ENCODE results near the gene GABRA4. TPM values are rescaled to one million over a fixed set of nuclear protein-coding genes. Genes with fewer than 3 reads are reported as not detected.

Gene GABRA4
- total and polyA plus RNA-seq, 2 donors (not counting 1 experiment from before 2014, with no cell fraction given): not detected

DNA sequence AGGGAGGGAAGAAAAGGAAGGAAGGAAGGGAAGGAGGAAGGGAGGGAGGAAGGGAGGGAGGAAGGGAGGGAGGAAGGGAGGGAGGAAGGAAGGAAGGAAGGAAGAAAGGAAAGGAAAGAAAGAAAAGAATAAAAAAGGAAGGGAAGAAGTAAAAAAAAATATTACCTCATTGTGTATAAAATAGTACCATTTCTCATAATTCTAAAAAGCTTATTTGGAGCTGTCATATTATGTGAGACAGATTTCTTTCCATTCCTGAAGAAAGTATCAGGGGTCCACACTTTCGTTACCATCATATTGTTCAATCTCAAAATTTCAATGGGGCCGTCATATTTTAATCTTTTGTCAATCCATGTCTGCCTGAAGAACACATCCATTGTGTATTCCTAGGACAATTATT is 16.1 kb downstream of the GABRA4 start:
- ChIA-PET POLR2A (no interaction called here), CTCF (no interaction called here)
- Histone ChIP-seq H3K9me3 (ENCODE audit: control extremely low read depth in 1 of 3, control insufficient read depth in 2 of 3, insufficient read depth in 1 of 3, low read length in 2 of 3) (no peaks in the 10 kb centered on the region), H3K27me3 (replicated peaks in 1 of 4; ENCODE audit: control extremely low read depth in 1 of 4, control insufficient read depth in 3 of 4, insufficient read depth in 4 of 4, low read length in 3 of 4) (no peaks in the 10 kb centered on the region), H3K4me3 (ENCODE audit: control extremely low read depth in 1 of 5, extremely low read depth in 1 of 5, insufficient read depth in 1 of 5, low read depth in 2 of 5, low read length in 4 of 5) (no peak overlapping the region), H3K36me3 (replicated peaks in 1 of 2; ENCODE audit: control extremely low read depth in 1 of 2, control insufficient read depth in 1 of 2, extremely low read depth in 1 of 2, insufficient read depth in 2 of 2, low read length in 1 of 2) (no peaks in the 10 kb centered on the region), H3K4me1 (ENCODE audit: control insufficient read depth in 2 of 2, insufficient read depth in 2 of 2, low read length in 2 of 2) (no peaks in the 10 kb centered on the region), H4K20me1 (ENCODE audit: control insufficient read depth, insufficient read depth, low read length, poor library complexity, severe bottlenecking) (no peaks in the 10 kb centered on the region), H2AFZ (ENCODE audit: insufficient read depth, low read depth, low read length, poor library complexity, severe bottlenecking) (no peak overlapping the region), H3K27ac (ENCODE audit: low read length in 2 of 2) (no peak overlapping the region), H3K79me2 (ENCODE audit: control insufficient read depth, insufficient read depth, low read length) (no peaks in the 10 kb centered on the region), H3K4me2 (replicated peaks; ENCODE audit: low read depth, low read length, poor library complexity, severe bottlenecking) (no peak overlapping the region), H3K9ac (ENCODE audit: low read length) (no peak overlapping the region)
- intact Hi-C loops (cut with micrococcal nuclease): no loop called here
- no peaks in the 10 kb centered on the region for H3K9me3 Mint-ChIP-seq (ENCODE audit: insufficient read depth)
- TF ChIP-seq, protein P1, sequence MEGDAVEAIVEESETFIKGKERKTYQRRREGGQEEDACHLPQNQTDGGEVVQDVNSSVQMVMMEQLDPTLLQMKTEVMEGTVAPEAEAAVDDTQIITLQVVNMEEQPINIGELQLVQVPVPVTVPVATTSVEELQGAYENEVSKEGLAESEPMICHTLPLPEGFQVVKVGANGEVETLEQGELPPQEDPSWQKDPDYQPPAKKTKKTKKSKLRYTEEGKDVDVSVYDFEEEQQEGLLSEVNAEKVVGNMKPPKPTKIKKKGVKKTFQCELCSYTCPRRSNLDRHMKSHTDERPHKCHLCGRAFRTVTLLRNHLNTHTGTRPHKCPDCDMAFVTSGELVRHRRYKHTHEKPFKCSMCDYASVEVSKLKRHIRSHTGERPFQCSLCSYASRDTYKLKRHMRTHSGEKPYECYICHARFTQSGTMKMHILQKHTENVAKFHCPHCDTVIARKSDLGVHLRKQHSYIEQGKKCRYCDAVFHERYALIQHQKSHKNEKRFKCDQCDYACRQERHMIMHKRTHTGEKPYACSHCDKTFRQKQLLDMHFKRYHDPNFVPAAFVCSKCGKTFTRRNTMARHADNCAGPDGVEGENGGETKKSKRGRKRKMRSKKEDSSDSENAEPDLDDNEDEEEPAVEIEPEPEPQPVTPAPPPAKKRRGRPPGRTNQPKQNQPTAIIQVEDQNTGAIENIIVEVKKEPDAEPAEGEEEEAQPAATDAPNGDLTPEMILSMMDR (IDR thresholded peaks at IDR 0.05): no peak
- no peak for TF ChIP-seq EZH2 (IDR thresholded peaks at IDR 0.05; ENCODE audit: borderline replicate concordance, insufficient read depth, low read depth, low read length, poor library complexity, severe bottlenecking)
- ATAC-seq (ENCODE audit: low read depth) (no peak), DNase-seq (no peak)
- no peak overlapping the region for H3K27ac Mint-ChIP-seq
- H3K4me3 Mint-ChIP-seq: no peak overlapping the region
- H3K4me1 Mint-ChIP-seq: no peaks in the 10 kb centered on the region
- no CpG with 5 or more reads among the region's 2 CpGs for WGBS (ENCODE audit: insufficient coverage)
- H3K27me3 Mint-ChIP-seq: peaks cover 5% of the 10 kb centered on the region

DNA sequence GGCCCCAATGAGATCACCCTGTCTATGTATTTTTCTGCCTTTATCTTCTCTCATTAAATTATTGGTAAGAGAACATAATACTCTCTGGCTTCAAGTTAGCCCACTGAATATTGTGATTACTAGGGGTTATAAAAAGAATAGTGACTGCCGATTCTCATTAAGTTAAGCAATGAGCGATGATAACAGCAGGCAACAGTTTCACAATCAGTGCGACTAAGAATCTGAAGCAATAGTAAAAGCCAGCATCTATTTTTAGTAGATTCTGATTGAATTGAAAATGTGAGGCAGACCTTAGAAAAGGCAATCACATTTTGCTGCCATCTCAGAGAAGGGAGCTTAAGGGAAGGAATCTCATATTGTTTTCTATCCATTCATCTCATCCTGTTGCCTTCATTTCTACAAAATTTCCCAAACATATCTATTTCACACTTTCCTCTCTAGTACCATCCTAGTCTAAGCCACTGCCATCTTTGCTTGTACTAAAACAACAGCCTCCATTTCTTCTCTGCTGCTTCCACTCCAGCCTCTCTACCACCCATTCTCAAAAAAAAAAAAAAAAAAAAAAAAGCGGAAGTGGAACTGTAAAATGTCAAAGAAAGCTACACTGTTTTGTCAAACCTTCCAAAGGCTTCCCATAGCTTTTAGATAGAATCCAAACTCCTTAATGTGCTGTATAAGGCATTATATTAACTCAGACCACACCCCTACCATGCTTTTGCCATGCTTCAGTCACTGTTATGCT is 17.4 kb downstream of the GABRA4 start:
- H3K27me3 ChIP-seq (replicated peaks in 1 of 4; ENCODE audit: control extremely low read depth in 1 of 4, control insufficient read depth in 3 of 4, insufficient read depth in 4 of 4, low read length in 3 of 4): no peaks in the 10 kb centered on the region
- Mint-ChIP-seq H3K4me1 (no peaks in the 10 kb centered on the region), H3K4me3 (no peak overlapping the region), H3K27me3 (peaks cover 2% of the 10 kb centered on the region), H3K9me3 (ENCODE audit: insufficient read depth) (no peaks in the 10 kb centered on the region), H3K27ac (no peak overlapping the region)
- CTCF ChIA-PET: interaction anchor here (0.8 kb wide), 1 partner anchor 127 kb away, joined by 3 read pairs; no protein-coding TSS in a partner anchor
- H3K9me3 ChIP-seq (ENCODE audit: control extremely low read depth in 1 of 3, control insufficient read depth in 2 of 3, insufficient read depth in 1 of 3, low read length in 2 of 3): no peaks in the 10 kb centered on the region
- H3K4me1 ChIP-seq (ENCODE audit: control insufficient read depth in 2 of 2, insufficient read depth in 2 of 2, low read length in 2 of 2): no peaks in the 10 kb centered on the region
- TF ChIP-seq EZH2 (IDR thresholded peaks at IDR 0.05; ENCODE audit: borderline replicate concordance, insufficient read depth, low read depth, low read length, poor library complexity, severe bottlenecking): no peak
- DNase-seq (no peak), ATAC-seq (ENCODE audit: low read depth) (no peak)
- intact Hi-C loops (cut with micrococcal nuclease): no loop called here
- H3K79me2 ChIP-seq (ENCODE audit: control insufficient read depth, insufficient read depth, low read length): no peaks in the 10 kb centered on the region
- no peak overlapping the region for H2AFZ ChIP-seq (ENCODE audit: insufficient read depth, low read depth, low read length, poor library complexity, severe bottlenecking)
- no peak overlapping the region for H3K27ac ChIP-seq (ENCODE audit: low read length in 2 of 2)
- no peaks in the 10 kb centered on the region for H3K36me3 ChIP-seq (replicated peaks in 1 of 2; ENCODE audit: control extremely low read depth in 1 of 2, control insufficient read depth in 1 of 2, extremely low read depth in 1 of 2, insufficient read depth in 2 of 2, low read length in 1 of 2)
- no peak overlapping the region for H3K4me3 ChIP-seq (ENCODE audit: control extremely low read depth in 1 of 5, extremely low read depth in 1 of 5, insufficient read depth in 1 of 5, low read depth in 2 of 5, low read length in 4 of 5)
- H3K9ac ChIP-seq (ENCODE audit: low read length): no peak overlapping the region
- no peaks in the 10 kb centered on the region for H4K20me1 ChIP-seq (ENCODE audit: control insufficient read depth, insufficient read depth, low read length, poor library complexity, severe bottlenecking)
- 75% methylated on average over 2 of the region's 4 CpGs for WGBS (ENCODE audit: insufficient coverage)
- no peak overlapping the region for H3K4me2 ChIP-seq (replicated peaks; ENCODE audit: low read depth, low read length, poor library complexity, severe bottlenecking)
- POLR2A ChIA-PET: no interaction called here
